Calu3 (cell line): ENCODE data around the gene CNPY4. TPM values are rescaled to one million over a fixed set of nuclear protein-coding genes. Genes with fewer than 3 reads are reported as not detected.

Source experiments
- BruUV-seq: library from RNA; stranded (reverse); fragments of 400-500 nt; replicated peaks from 2 replicates; lab custom pipeline; 2021; lab: Mats Ljungman, UMichigan
- CTCF ChIA-PET: fragments of 300-600 bp; sonication (Branson Sonifier 250); formaldehyde crosslinking; loops from one replicate; lab custom pipeline; 2022; ENCODE audit warnings: antibody characterized with exemption; lab: Charles Lee
- DNase-seq: peaks from one replicate; pipeline ENCODE4 v3.0.0; 2022
- H3K27ac Mint-ChIP-seq: one replicate; pipeline ENCODE4 v1.8.0; 2022; ENCODE audit warnings: mixed read lengths; ENCODE audit not compliant: unreplicated experiment
- H3K27me3 Mint-ChIP-seq: one replicate; pipeline ENCODE4 v1.8.0; 2022; ENCODE audit warnings: mixed read lengths; ENCODE audit not compliant: unreplicated experiment
- H3K36me3 Mint-ChIP-seq: one replicate; pipeline ENCODE4 v1.8.0; 2022; ENCODE audit warnings: mild to moderate bottlenecking, moderate library complexity, mixed read lengths; ENCODE audit not compliant: insufficient read depth, unreplicated experiment
- H3K4me1 Mint-ChIP-seq: one replicate; pipeline ENCODE4 v1.8.0; 2022; ENCODE audit warnings: mild to moderate bottlenecking, low read depth, mixed read lengths; ENCODE audit not compliant: unreplicated experiment
- H3K4me3 Mint-ChIP-seq: one replicate; pipeline ENCODE4 v1.8.0; 2022; ENCODE audit warnings: mild to moderate bottlenecking, low read depth, moderate library complexity, mixed read lengths; ENCODE audit not compliant: unreplicated experiment
- H3K9me3 Mint-ChIP-seq: one replicate; pipeline ENCODE4 v1.8.0; 2022; ENCODE audit warnings: low read depth, mixed read lengths; ENCODE audit not compliant: unreplicated experiment
- CTCF ChIP-seq: fragments of 200-600 bp; IDR thresholded peaks from one replicate; pipeline ENCODE4 v1.8.0; 2022; ENCODE audit warnings: antibody characterized with exemption; ENCODE audit not compliant: unreplicated experiment
- intact Hi-C: fragments of 100-400 bp; cut with micrococcal nuclease; formaldehyde crosslinking; loops from one replicate; pipeline ENCODE4 v1.10.0; 2022; ENCODE audit not compliant: unreplicated experiment
- total RNA-seq: library from RNA; stranded (reverse); gene quantifications from 2 replicates; pipeline ENCODE4 v1.2.3, GENCODE V29; 2022

CNPY4 gene
- total RNA-seq, 1 experiment from 2014 or later = 5.9 TPM

GRCh38 chr7:100157334-100158228 lies 38.1 kb downstream of the CNPY4 start:
- H3K36me3 Mint-ChIP-seq = peaks cover 43% of the 10 kb centered on the region
- intact Hi-C loops = no loop called here
- no peaks in the 10 kb centered on the region for H3K9me3 Mint-ChIP-seq
- CTCF ChIA-PET = no interaction called here
- no peak for TF ChIP-seq CTCF
- no peaks in the 10 kb centered on the region for H3K27me3 Mint-ChIP-seq
- H3K4me1 Mint-ChIP-seq = peaks cover 3% of the 10 kb centered on the region
- DNase-seq = no peak
- H3K4me3 Mint-ChIP-seq = peak overlapping the region; percentile 70
- TSS peak; percentile 28 for BruUV-seq
- peak overlapping the region; percentile 60 for H3K27ac Mint-ChIP-seq

GRCh38 chr7:100158229-100159098 lies 39.0 kb downstream of the CNPY4 start, which contains the start of gene TRAPPC14:
Gene TRAPPC14 (minus strand): TSS chr7:100158723. CDS start chr7:100158499, 224 bp downstream.
- no peak for TF ChIP-seq CTCF
- H3K27me3 Mint-ChIP-seq = no peaks in the 10 kb centered on the region
- H3K27ac Mint-ChIP-seq = peak within 1 kb of the TSS; percentile 60
- intact Hi-C loops = no loop called here
- peak within 1 kb of the TSS; percentile 70 for H3K4me3 Mint-ChIP-seq
- BruUV-seq = no TSS peak
- no peaks in the 10 kb centered on the region for H3K4me1 Mint-ChIP-seq
- H3K36me3 Mint-ChIP-seq = peaks cover 38% of the 10 kb centered on the region
- no peaks in the 10 kb centered on the region for H3K9me3 Mint-ChIP-seq
- peak; percentile 92 for DNase-seq
- CTCF ChIA-PET = no interaction called here

DNA sequence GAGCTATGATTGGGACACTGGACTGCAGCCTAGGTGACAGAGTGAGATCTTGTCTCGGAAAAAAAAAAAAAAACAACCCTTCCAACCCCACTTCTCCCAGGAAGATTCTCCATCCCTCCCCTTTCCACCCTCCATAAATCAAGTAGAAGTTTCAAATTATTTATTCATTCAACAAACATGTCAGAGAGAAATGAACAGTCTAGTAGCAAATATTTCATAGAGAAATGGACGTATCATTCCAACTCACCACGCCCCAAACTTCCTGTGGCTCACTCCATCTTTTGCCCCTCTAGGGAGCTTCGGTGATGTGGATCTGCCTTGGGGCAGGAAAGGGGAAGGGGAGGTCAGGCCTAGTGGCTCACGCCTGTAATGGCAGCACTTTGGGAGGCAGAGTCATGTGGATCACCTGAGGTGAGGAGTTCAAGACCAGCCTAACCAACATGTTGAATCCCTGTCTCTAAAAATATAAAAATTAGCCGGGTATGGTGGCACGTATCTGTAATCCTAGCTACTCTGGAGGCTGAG lies 39.7 kb downstream of the CNPY4 start:
- Mint-ChIP-seq H3K4me1 (no peaks in the 10 kb centered on the region), H3K36me3 (peaks cover 34% of the 10 kb centered on the region), H3K4me3 (peak overlapping the region; percentile 70), H3K9me3 (no peaks in the 10 kb centered on the region), H3K27ac (no peak overlapping the region), H3K27me3 (no peaks in the 10 kb centered on the region)
- BruUV-seq = no TSS peak
- TF ChIP-seq CTCF = no peak
- CTCF ChIA-PET = no interaction called here
- no peak for DNase-seq
- intact Hi-C loops = no loop called here

DNA sequence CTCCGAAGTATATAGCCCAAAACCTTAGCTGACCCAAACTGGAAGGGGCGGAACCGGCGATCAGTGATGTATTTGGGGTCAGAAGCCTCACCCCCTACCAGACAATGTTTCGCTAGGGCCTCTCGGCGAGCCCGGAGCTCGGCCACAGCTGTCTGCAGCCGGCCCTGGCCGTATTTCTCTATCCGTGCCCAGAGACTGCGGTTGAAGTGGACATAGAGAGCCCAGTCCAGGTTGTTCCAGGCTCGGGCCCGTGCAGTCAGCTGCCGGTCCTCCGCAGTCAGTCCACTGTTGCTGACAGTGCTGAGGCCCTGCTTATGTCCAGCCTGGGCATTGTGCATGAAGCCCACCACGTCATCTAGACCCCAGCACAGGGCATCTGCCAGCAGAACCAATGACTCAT lies 40.6 kb downstream of the CNPY4 start:
- Mint-ChIP-seq H3K4me1 (no peaks in the 10 kb centered on the region), H3K27ac (no peak overlapping the region), H3K4me3 (no peak overlapping the region), H3K36me3 (peaks cover 34% of the 10 kb centered on the region), H3K9me3 (no peaks in the 10 kb centered on the region), H3K27me3 (no peaks in the 10 kb centered on the region)
- CTCF ChIA-PET = interaction anchor here (0.8 kb wide), 1 partner anchor 23 kb away, joined by 5 read pairs; no protein-coding TSS in a partner anchor
- BruUV-seq = no TSS peak
- DNase-seq = no peak
- no peak for TF ChIP-seq CTCF
- intact Hi-C loops = no loop called here
